Fibroblast of lung (primary cell): ENCODE data around the gene HMGA1.

Experiments used
- CTCF ChIP-seq, 2 donors: IDR thresholded peaks in 1 of 2; conservative IDR thresholded peaks in 1 of 2; 1 replicate in 1 of 2; 2 replicates in 1 of 2; pipeline ENCODE4 v1.5.1; 2011 to 2012; ENCODE audit warnings: low read length in 2 of 2, control low read depth in 1 of 2, inconsistent platforms in 1 of 2, low read depth in 1 of 2, mild to moderate bottlenecking in 1 of 2
- EZH2 ChIP-seq: IDR thresholded peaks from 2 replicates; pipeline ENCODE4 v1.5.1; 2012; ENCODE audit warnings: low read length, control low read depth, mild to moderate bottlenecking; ENCODE audit errors: missing control alignments

GRCh38 chr6:34239893-34240292 lies 3.2 kb downstream of the HMGA1 start:
- TF ChIP-seq CTCF (conservative IDR thresholded peaks at IDR 0.05 in 1 of 2, IDR thresholded peaks at IDR 0.05 in 1 of 2; ENCODE audit: low read depth in 1 of 2, low read length in 2 of 2), result no peak
- TF ChIP-seq EZH2, result no peak
